SK-N-MC (cell line): Measurements from ENCODE around the gene DNAJC25.

ENCODE experiments used
- DNase-seq: peaks from one replicate; pipeline ENCODE4 v3.0.0-alpha.2; 2011; ENCODE audit warnings: low read depth, low spot score
- H3K27ac ChIP-seq: fragments of 200-600 bp; sonication (generic); 2 replicates; pipeline ENCODE4 v1.5.1; 2016; ENCODE audit warnings: mixed run types
- H3K36me3 ChIP-seq: fragments of 200-600 bp; sonication (generic); 2 replicates; pipeline ENCODE4 v1.6.1; 2017; ENCODE audit warnings: antibody characterized with exemption, low read length, mixed read lengths; ENCODE audit not compliant: insufficient read depth
- H3K4me3 ChIP-seq: fragments of 200-600 bp; sonication (generic); 2 replicates; pipeline ENCODE4 v1.5.1; 2016
- H3K9ac ChIP-seq: fragments of 200-600 bp; sonication (generic); 2 replicates; pipeline ENCODE4 v1.8.0; 2017; ENCODE audit warnings: mixed run types, mixed read lengths; ENCODE audit not compliant: insufficient read length
- H3K9me3 ChIP-seq: fragments of 200-600 bp; sonication (generic); 2 replicates; pipeline ENCODE4 v1.6.1; 2017; ENCODE audit warnings: low read depth, mild to moderate bottlenecking, antibody characterized with exemption, low read length, moderate library complexity, mixed read lengths
- EZH2 ChIP-seq: fragments of 200-600 bp; sonication (generic); IDR thresholded peaks from one replicate; pipeline ENCODE4 v1.6.1; 2017; ENCODE audit warnings: antibody characterized with exemption
- FOXP2 ChIP-seq: optimal IDR thresholded peaks from 2 replicates; pipeline ENCODE3; 2011; ENCODE audit warnings: mild to moderate bottlenecking, moderate library complexity; ENCODE audit not compliant: insufficient read depth; ENCODE audit errors: extremely low read length, control extremely low read depth
- POLR2AphosphoS5 ChIP-seq: IDR thresholded peaks from 2 replicates; pipeline ENCODE4 v1.6.1; 2012; ENCODE audit warnings: mild to moderate bottlenecking, low read depth, low read length, borderline replicate concordance

The DNAJC25 gene

DNA sequence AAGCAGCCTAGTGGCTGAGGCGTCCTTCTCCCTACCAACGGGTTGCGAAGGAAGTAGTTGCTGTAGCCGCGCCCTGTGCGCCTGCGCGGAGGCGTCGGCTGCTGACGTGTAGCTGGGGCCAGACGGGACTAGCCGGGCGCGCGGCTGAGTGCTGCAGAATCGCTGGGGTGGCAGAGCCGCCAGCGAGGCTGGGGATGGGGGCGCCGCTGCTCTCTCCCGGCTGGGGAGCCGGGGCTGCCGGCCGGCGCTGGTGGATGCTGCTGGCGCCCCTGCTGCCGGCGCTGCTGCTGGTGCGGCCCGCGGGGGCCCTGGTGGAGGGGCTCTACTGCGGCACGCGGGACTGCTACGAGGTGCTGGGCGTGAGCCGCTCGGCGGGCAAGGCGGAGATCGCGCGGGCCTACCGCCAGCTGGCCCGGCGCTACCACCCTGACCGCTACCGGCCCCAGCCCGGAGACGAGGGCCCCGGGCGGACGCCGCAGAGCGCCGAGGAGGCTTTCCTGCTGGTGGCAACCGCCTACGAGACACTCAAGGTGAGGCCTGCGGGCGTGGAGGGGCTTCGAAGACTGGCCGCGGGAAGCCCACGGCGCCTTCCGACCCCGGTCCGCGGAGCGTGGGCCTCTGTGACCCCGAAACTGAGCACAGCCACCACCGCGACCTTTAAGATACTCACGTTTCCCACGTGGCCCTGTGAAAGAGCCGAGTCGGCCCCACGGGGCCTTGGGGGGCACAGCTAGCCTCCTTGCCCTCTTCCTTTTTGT lies at the start of gene DNAJC25:
TSS of gene DNAJC25 (plus strand) at position 121 of the 758 bp plus-strand sequence. CDS start at position 195, 74 bp downstream.
- H3K36me3 ChIP-seq: peaks cover 5% of the 10 kb centered on the region; the same call in 1 of the 2 replicates
- H3K4me3 ChIP-seq: peak within 1 kb of the TSS; percentile 98
- TF ChIP-seq POLR2AphosphoS5: peak; percentile 97
- TF ChIP-seq EZH2: no peak
- no peak for TF ChIP-seq FOXP2
- peak within 1 kb of the TSS; percentile 95 for H3K9ac ChIP-seq
- no peak for DNase-seq
- H3K27ac ChIP-seq: no peak within 1 kb of the TSS
- H3K9me3 ChIP-seq: no peaks in the 10 kb centered on the region

DNA sequence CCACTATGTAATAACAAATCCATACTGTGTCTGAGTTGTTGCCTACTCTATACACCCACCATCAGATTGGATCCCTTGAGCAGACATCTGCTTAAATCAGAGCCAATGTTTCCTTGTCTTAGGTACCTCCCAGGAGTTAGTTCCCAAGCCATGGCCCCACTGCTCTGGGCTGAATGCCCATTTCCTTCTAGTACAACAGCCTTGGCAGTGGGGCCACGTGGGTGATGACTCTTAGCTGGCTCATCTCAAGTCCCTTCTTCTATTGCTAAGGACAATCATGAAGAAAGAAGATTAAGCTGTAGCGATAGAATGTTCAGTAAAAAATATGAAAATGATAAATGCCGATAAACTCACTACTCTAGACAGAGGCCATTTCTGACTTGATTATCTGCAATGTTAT lies 48.2 kb upstream of the DNAJC25 start:
- H3K9ac ChIP-seq: no peak overlapping the region
- peaks cover 6% of the 10 kb centered on the region; the same call in 1 of the 2 replicates for H3K36me3 ChIP-seq
- no peaks in the 10 kb centered on the region for H3K9me3 ChIP-seq
- TF ChIP-seq FOXP2: no peak
- no peak overlapping the region for H3K27ac ChIP-seq
- no peak overlapping the region for H3K4me3 ChIP-seq
- no peak for DNase-seq

DNA sequence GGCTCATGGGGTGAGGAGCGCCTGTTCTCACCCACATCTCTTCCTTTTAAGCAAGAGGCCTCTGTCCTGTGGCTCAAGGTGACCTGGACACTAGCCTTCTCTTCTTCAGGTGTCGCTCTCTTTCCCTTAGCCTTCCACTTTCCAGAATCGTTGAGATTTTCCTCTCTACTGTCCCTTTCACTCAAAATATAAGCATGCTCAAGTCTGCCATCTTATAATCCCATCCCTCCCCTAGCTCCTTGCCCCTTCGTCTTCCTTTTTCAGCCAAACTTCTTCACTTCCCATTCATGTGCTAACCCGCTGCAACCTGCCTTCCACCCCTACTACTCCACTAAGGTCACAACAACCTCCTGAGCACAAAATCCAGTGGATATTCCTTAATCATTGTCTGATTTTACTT lies 44.8 kb upstream of the DNAJC25 start:
- TF ChIP-seq FOXP2 (no peak), EZH2 (no peak), POLR2AphosphoS5 (no peak)
- peaks cover 3% of the 10 kb centered on the region; the same call in 1 of the 2 replicates for H3K36me3 ChIP-seq

DNA sequence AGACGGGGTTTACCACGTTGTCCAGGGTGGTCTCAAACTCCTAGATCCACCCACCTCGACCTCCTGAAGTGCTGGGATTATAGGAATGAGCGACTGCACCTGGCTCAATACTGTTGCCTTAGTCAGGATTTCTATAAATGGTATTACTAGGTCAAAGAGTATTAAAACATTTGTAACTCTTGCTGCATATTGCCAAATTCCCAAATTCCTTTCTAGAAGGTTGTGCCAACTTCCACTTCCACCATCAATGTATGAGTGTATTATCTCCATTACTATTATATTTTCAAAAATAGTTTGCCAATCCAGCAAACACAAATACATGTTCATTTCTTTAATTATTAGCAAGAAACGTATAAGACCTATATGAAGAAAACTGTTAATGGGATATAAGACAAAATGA lies 42.3 kb upstream of the DNAJC25 start:
- TF ChIP-seq FOXP2 (no peak), EZH2 (no peak), POLR2AphosphoS5 (no peak)
- H3K27ac ChIP-seq: no peak overlapping the region
- no peak overlapping the region for H3K4me3 ChIP-seq
- H3K36me3 ChIP-seq: no peaks in the 10 kb centered on the region
- no peak for DNase-seq
- no peaks in the 10 kb centered on the region for H3K9me3 ChIP-seq
- H3K9ac ChIP-seq: no peak overlapping the region

More for the DNA sequence above, 44.8 kb upstream of the DNAJC25 start:
- no peak overlapping the region for H3K9ac ChIP-seq
- H3K9me3 ChIP-seq: no peaks in the 10 kb centered on the region
- no peak overlapping the region for H3K4me3 ChIP-seq
- H3K27ac ChIP-seq: no peak overlapping the region
- no peak for DNase-seq

DNA sequence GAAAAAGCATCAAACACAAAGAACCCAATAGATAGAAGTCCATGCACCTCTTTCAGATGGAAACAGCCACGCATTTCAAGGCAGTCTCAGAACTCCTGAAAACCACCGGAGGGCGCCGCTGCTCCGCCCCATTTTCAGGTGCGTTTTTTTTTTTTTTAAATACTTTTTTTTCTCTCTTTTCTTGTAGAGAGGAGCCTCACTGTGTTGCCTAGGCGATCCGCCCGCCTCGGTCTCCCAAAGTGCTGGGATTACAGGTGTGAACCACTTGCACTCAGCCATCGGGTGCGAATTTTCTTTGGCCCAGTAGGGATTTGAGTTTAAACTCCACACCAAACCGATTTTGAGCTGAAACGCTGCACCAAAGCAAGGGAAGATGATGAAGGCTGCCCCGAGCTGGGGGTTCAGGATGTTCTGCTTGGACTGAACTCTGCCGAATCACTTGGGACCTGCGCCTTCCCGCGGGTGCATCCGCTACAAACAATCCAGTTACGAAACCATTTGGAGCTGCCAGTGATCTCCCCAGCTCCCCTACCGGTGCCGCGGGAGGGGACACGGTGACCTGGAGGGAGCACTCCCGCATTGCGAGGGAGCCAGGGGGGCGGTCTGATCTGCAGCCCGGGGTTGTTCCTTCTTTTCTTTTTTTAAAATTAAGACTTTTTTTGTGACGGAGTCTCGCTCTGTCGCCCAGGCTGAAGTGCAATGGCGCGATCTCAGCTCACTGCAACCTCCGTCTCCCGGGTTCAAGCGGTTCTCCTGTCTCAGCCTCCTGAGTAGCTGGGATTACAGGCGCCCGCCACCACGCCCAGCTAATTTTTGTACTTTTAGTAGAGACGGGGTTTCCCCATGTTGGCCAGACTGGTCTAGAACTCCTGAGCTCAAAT lies 33.0 kb upstream of the DNAJC25 start:
- peak overlapping the region; percentile 76 for H3K4me3 ChIP-seq
- no peak overlapping the region for H3K9ac ChIP-seq
- H3K27ac ChIP-seq: no peak overlapping the region
- peaks cover 7% of the 10 kb centered on the region for H3K36me3 ChIP-seq
- H3K9me3 ChIP-seq: no peaks in the 10 kb centered on the region
- DNase-seq: no peak
- TF ChIP-seq EZH2: no peak
- TF ChIP-seq POLR2AphosphoS5: no peak
- no peak for TF ChIP-seq FOXP2

DNA sequence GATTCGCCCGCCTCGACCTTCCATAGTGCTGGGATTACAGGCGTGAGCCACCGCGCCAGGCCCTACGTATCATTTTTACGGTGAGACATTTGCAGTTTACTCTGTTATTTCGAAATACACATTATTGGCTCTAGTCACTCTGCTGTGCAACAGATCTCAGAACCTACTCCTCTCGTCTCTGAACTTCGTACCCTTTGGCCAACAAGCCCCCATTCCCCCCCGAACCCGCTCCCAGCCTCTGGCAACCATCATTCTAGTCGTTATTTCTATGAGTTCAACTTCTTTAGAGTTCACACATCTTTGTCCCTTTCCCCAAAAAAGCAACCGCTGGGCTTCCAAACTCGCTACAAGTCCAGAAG lies 32.4 kb upstream of the DNAJC25 start:
- no peak for TF ChIP-seq EZH2
- no peak for TF ChIP-seq FOXP2
- TF ChIP-seq POLR2AphosphoS5: no peak
- H3K27ac ChIP-seq: no peak overlapping the region
- no peaks in the 10 kb centered on the region for H3K9me3 ChIP-seq
- DNase-seq: no peak
- peak overlapping the region; percentile 76 for H3K4me3 ChIP-seq
- H3K36me3 ChIP-seq: peaks cover 7% of the 10 kb centered on the region
- peak overlapping the region; percentile 37 for H3K9ac ChIP-seq

DNA sequence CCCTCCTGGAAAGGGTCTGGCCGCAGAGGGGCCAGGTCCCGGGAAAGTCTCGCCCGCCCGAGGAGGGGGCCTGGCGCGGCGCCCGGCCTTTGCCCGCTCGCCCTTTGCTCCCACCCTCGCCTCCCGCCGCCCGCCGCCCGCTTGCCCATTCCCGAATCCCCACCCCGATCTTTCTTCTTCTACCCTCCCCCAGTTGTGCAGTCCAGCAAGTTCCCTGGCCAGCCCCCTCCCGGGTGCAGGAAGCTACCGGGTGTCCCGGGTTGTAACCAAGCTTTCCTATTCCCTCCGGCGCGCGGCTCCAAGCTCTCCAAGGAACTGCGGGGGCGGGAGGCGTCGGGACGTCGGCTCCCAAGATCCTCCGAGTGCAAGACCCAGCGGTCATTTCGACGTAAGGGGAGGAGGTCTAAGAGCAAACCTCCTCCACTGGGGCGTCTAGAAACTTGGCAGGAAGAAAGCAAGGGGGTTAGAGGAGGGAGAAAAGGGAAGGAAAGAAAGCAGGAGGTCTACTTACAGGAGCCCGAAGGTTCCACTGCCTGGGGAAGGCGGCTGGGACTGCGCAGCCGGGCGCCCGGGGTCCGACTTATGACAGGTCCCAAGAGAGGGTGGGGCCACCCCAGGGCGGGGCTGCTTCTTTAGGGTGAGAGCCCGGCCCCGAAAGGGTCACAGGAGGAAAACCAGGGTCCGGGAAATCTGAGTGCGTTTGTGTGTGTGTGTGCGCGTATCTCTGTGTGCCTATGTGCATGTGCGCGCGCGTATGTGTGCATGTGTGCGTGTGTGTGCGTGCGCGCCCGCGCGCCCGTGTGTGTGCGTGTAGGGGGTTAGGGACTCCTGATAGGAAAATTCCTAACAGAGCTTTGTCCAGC lies 31.8 kb upstream of the DNAJC25 start, which contains the start of gene PTGR1:
TSS of gene PTGR1 (minus strand) at position 556 of the 863 bp plus-strand sequence. CDS start 2,225 bp downstream, outside the sequence.
- H3K36me3 ChIP-seq: peaks cover 7% of the 10 kb centered on the region
- H3K4me3 ChIP-seq: peak within 1 kb of the TSS; percentile 76
- H3K9me3 ChIP-seq: no peaks in the 10 kb centered on the region
- DNase-seq: no peak
- peak within 1 kb of the TSS; percentile 65 for H3K9ac ChIP-seq
- no peak for TF ChIP-seq EZH2
- no peak for TF ChIP-seq FOXP2
- TF ChIP-seq POLR2AphosphoS5: peak; percentile 32; the same call in 1 of the 2 replicates
- no peak within 1 kb of the TSS for H3K27ac ChIP-seq

DNA sequence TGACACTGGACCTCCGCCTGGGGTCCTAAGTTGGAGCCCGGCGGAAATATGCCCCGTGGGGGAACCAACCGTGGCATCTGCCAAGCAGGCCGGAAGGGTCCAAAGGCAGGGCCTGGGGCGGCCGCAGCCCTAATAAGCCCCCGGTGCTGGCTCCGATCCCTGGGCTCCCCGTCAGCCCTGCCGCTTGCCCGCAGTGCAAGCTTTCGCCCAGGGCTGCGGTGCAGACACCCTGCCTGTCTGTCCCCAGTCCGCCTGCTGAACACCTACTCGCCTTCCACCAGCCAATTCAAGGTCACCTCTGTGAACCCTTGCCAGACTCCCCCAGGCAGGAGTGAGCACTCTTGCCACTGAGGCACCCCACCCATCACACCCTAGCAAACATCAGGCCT lies 31.2 kb upstream of the DNAJC25 start:
- peak overlapping the region; percentile 76; the same call in 1 of the 2 replicates for H3K4me3 ChIP-seq
- DNase-seq: no peak
- no peaks in the 10 kb centered on the region for H3K9me3 ChIP-seq
- no peak overlapping the region for H3K27ac ChIP-seq
- H3K9ac ChIP-seq: no peak overlapping the region
- H3K36me3 ChIP-seq: peaks cover 7% of the 10 kb centered on the region
- TF ChIP-seq FOXP2: no peak
